SK-N-SH (cell line): ENCODE measurements around the gene ARL2BP.

ENCODE experiments used
- POLR2AphosphoS5 ChIP-seq: IDR thresholded peaks from 2 replicates; pipeline ENCODE4 v1.6.1; 2012; ENCODE audit warnings: low read depth, low read length
- RAD21 ChIP-seq: IDR thresholded peaks from 2 replicates; pipeline ENCODE4 v1.6.1; 2012; ENCODE audit warnings: mild to moderate bottlenecking, low read length

DNA sequence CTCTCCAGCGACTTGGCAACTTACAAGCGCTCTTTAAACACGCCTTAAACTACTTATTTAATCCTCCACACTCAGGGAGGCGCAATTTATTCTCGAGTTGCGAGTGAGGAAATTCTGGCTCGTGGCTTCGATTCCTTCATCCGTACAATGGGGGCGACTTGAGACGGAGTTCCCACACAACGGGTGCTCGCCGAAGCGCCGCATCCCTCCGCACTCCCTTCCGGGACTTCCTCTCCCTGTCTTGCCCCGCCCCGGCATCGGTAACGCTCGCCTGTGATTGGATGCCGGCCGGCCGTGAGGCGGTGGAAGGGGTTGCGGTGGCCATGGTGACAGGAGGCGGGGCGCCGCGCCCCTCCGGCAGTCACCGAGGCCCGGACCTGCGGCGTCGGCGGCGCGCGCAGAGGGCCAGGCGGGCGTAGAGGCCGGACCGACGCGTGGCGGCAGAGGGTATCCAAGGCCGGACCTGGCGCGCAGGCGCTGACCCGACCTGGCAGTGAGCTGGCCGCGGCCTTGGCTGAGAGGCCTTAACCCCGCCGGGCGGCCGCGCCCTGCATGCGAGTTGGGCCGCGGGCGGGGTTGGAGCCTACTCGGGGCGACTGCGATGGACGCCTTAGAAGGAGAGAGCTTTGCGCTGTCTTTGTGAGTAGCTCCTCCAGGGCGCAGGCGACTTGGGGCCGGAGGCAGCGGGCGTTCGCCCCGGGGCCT, at the start of gene ARL2BP:
- TF ChIP-seq RAD21 (no peak; the same call in 1 of the 2 replicates), POLR2AphosphoS5 (peak; percentile 94)
